Erythroblast (primary cell): Measurements from ENCODE around the gene XPR1.

Experiments used
- GATA1 ChIP-seq: IDR thresholded peaks from 2 replicates; pipeline ENCODE4 v1.6.1; 2011; ENCODE audit warnings: low read depth, mild to moderate bottlenecking, control low read depth, low read length, moderate library complexity
- POLR2A ChIP-seq: IDR thresholded peaks from 2 replicates; pipeline ENCODE4 v1.6.1; 2011; ENCODE audit warnings: mild to moderate bottlenecking, low read length

DNA sequence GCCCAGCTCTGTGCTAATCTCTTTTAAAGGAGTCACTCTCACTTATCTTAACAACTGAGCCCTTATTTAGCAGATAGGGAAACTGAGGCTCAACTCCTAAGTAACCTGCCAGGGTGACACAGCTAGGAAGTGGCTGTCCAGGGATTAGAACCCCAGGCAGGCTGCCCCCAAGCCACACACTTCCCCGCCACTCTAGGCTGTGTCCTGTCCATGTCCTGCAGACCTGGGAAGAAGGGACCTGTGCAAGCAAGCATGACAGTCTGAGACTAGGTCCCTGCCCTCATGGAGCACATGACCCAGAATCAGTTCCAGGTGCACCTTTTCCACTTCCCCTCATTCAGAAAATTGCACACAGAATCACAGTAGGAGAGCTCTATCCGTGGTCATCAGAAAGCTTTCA is 293.1 kb downstream of the XPR1 start:
- TF ChIP-seq POLR2A, result no peak
- TF ChIP-seq GATA1, result no peak
